Chondrocyte (in vitro differentiated cells): Measurements from ENCODE around the gene EIF4E1B. TPM values are rescaled to one million over a fixed set of nuclear protein-coding genes. Genes with fewer than 3 reads are reported as not detected.

Source experiments
- DNase-seq: peaks from one replicate; pipeline ENCODE4 v3.0.0; 2021; ENCODE audit warnings: mixed read lengths, low spot score
- H3K27ac Mint-ChIP-seq: one replicate; pipeline ENCODE4 v1.8.0; 2021; ENCODE audit warnings: mild to moderate bottlenecking, moderate library complexity, mixed read lengths; ENCODE audit not compliant: unreplicated experiment
- H3K27me3 Mint-ChIP-seq: 2 replicates; pipeline ENCODE4 v1.8.0; 2021; ENCODE audit warnings: low read depth, mixed read lengths
- H3K36me3 Mint-ChIP-seq: 2 replicates; pipeline ENCODE4 v1.8.0; 2021; ENCODE audit warnings: low read depth, mixed read lengths
- H3K4me1 Mint-ChIP-seq: 2 replicates; pipeline ENCODE4 v1.8.0; 2021; ENCODE audit warnings: low read depth, mild to moderate bottlenecking, mixed read lengths
- H3K4me3 Mint-ChIP-seq: one replicate; pipeline ENCODE4 v1.8.0; 2021; ENCODE audit warnings: mild to moderate bottlenecking, moderate library complexity, mixed read lengths; ENCODE audit not compliant: unreplicated experiment
- H3K9me3 Mint-ChIP-seq: 2 replicates; pipeline ENCODE4 v1.8.0; 2021; ENCODE audit warnings: low read depth, mixed read lengths
- total RNA-seq: library from RNA; stranded (reverse); gene quantifications from 3 replicates; pipeline ENCODE4 v1.2.1, GENCODE V29; 2021
- TF ChIP-seq, protein P1 (sequence below): fragments of 200-600 bp; sonication (generic); IDR thresholded peaks from 2 replicates; pipeline ENCODE4 v1.5.0; 2021; ENCODE audit warnings: antibody characterized with exemption, mild to moderate bottlenecking, moderate library complexity

Gene EIF4E1B
- total RNA-seq, 1 donor from 2014 or later: not detected

DNA sequence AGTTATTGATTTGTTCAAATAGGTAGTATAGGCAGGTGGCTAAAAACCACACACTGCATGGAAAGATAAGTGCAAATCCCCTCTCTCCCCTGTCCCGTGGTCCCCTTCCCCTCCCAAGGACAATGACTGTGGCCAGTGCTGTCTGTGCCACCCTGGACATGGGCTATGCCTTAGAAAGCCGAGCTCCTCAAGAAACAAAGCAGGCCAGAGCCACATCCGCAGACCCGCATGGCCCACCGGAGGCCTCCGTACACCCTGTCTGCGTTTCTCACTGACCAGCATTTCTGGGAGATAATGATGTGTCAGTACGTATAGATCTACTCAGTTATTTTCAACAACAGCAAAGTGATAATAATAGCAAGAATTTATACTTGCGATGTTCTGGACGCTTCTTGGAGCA lies 33.1 kb downstream of the EIF4E1B start:
- H3K27ac Mint-ChIP-seq: no peak overlapping the region
- peaks cover 5% of the 10 kb centered on the region for H3K9me3 Mint-ChIP-seq
- TF ChIP-seq, protein P1, sequence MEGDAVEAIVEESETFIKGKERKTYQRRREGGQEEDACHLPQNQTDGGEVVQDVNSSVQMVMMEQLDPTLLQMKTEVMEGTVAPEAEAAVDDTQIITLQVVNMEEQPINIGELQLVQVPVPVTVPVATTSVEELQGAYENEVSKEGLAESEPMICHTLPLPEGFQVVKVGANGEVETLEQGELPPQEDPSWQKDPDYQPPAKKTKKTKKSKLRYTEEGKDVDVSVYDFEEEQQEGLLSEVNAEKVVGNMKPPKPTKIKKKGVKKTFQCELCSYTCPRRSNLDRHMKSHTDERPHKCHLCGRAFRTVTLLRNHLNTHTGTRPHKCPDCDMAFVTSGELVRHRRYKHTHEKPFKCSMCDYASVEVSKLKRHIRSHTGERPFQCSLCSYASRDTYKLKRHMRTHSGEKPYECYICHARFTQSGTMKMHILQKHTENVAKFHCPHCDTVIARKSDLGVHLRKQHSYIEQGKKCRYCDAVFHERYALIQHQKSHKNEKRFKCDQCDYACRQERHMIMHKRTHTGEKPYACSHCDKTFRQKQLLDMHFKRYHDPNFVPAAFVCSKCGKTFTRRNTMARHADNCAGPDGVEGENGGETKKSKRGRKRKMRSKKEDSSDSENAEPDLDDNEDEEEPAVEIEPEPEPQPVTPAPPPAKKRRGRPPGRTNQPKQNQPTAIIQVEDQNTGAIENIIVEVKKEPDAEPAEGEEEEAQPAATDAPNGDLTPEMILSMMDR: no peak
- H3K27me3 Mint-ChIP-seq: peaks cover 28% of the 10 kb centered on the region
- H3K4me3 Mint-ChIP-seq: no peak overlapping the region
- no peak for DNase-seq
- H3K4me1 Mint-ChIP-seq: no peaks in the 10 kb centered on the region
- no peaks in the 10 kb centered on the region for H3K36me3 Mint-ChIP-seq

- no peaks in the 10 kb centered on the region for H3K36me3 Mint-ChIP-seq
- no peak overlapping the region for H3K4me3 Mint-ChIP-seq
- no peaks in the 10 kb centered on the region for H3K4me1 Mint-ChIP-seq
- H3K27me3 Mint-ChIP-seq: peaks cover 34% of the 10 kb centered on the region
- H3K9me3 Mint-ChIP-seq: peaks cover 5% of the 10 kb centered on the region
- no peak overlapping the region for H3K27ac Mint-ChIP-seq
- DNase-seq: no peak
- TF ChIP-seq, protein P1: no peak
Observed at GRCh38 chr5:176664479-176664878, 34.0 kb downstream of the EIF4E1B start.

GRCh38 chr5:176664886-176665285 lies 34.4 kb downstream of the EIF4E1B start:
- H3K27me3 Mint-ChIP-seq: peaks cover 34% of the 10 kb centered on the region

GRCh38 chr5:176665517-176665916 lies 35.0 kb downstream of the EIF4E1B start:
- H3K27me3 Mint-ChIP-seq: peaks cover 36% of the 10 kb centered on the region
- H3K9me3 Mint-ChIP-seq: peaks cover 5% of the 10 kb centered on the region

More at GRCh38 chr5:176664886-176665285, 34.4 kb downstream of the EIF4E1B start:
- Mint-ChIP-seq H3K4me1 (no peaks in the 10 kb centered on the region), H3K36me3 (no peaks in the 10 kb centered on the region), H3K27ac (no peak overlapping the region), H3K4me3 (no peak overlapping the region), H3K9me3 (peaks cover 5% of the 10 kb centered on the region)
- TF ChIP-seq, protein P1: no peak
- DNase-seq: no peak

GRCh38 chr5:176667637-176668036 lies 37.2 kb downstream of the EIF4E1B start:
- no peak for DNase-seq
- peaks cover 51% of the 10 kb centered on the region for H3K27me3 Mint-ChIP-seq
- no peaks in the 10 kb centered on the region for H3K36me3 Mint-ChIP-seq
- peaks cover 5% of the 10 kb centered on the region for H3K9me3 Mint-ChIP-seq
- no peak overlapping the region for H3K27ac Mint-ChIP-seq
- TF ChIP-seq, protein P1: no peak
- H3K4me1 Mint-ChIP-seq: no peaks in the 10 kb centered on the region
- no peak overlapping the region for H3K4me3 Mint-ChIP-seq

More at GRCh38 chr5:176665517-176665916, 35.0 kb downstream of the EIF4E1B start:
- no peak overlapping the region for H3K4me3 Mint-ChIP-seq
- TF ChIP-seq, protein P1: no peak
- no peaks in the 10 kb centered on the region for H3K4me1 Mint-ChIP-seq
- no peak overlapping the region for H3K27ac Mint-ChIP-seq
- no peaks in the 10 kb centered on the region for H3K36me3 Mint-ChIP-seq
- DNase-seq: no peak
